Measurements from ENCODE around the gene NUCKS1. TPM values are rescaled to one million over a fixed set of nuclear protein-coding genes. Genes with fewer than 3 reads are reported as not detected.

NUCKS1 gene
- total and polyA plus RNA-seq, 2 of the 8 experiments (the other 6 are each of a cell fraction or from before 2014, with no cell fraction given) = 126 to 461 TPM

- Histone ChIP-seq H2BK15ac (ENCODE audit: low read length) (no peak overlapping the region), H3K27ac (ENCODE audit: low read depth, low read length) (no peak overlapping the region), H3K4me2 (ENCODE audit: insufficient read depth in 1 of 2, low read depth in 2 of 2, low read length in 2 of 2) (no peak overlapping the region), H2AK5ac (ENCODE audit: low read depth, low read length) (no peak overlapping the region), H4K20me1 (replicated peaks in 1 of 2; ENCODE audit: control insufficient read depth in 1 of 2, insufficient read depth in 2 of 2, low read length in 2 of 2) (peaks cover 0 to 1% of the 10 kb centered on the region in 2 experiments), H3K9ac (replicated peaks in 1 of 4; ENCODE audit: extremely low read depth in 1 of 4, low read depth in 3 of 4, low read length in 3 of 4) (no peak overlapping the region), H3K4me3 (ENCODE audit: extremely low read depth in 1 of 4, insufficient read depth in 2 of 4, low read depth in 3 of 4, low read length in 4 of 4) (no peak overlapping the region), H3K79me1 (ENCODE audit: low read depth, low read length) (no peaks in the 10 kb centered on the region; the same call in none of the 2 replicates), H4K5ac (ENCODE audit: insufficient read length, low read depth, low read length) (no peak overlapping the region), H2BK5ac (ENCODE audit: low read depth, low read length) (no peak overlapping the region; the same call in 1 of the 2 replicates), H4K8ac (ENCODE audit: extremely low read depth, insufficient read depth, low read length) (no peak overlapping the region), H3K4ac (replicated peaks; ENCODE audit: insufficient read length, low read depth, low read length) (no peak overlapping the region), H3K79me2 (ENCODE audit: control insufficient read depth in 1 of 2, insufficient read depth in 2 of 2, low read length in 2 of 2) (no peaks in the 10 kb centered on the region), H2BK20ac (ENCODE audit: low read length) (no peak overlapping the region), H3K23me2 (ENCODE audit: low read depth, low read length) (no peaks in the 10 kb centered on the region), H3K36me3 (ENCODE audit: control insufficient read depth in 2 of 4, insufficient read depth in 4 of 4, low read length in 3 of 4) (peaks cover 8 to 54% (median 30%) of the 10 kb centered on the region in 4 experiments), H3K4me1 (replicated peaks in 1 of 4; ENCODE audit: control insufficient read depth in 3 of 4, insufficient read depth in 4 of 4, low read length in 3 of 4) (peaks cover 0 to 3% (median 0%) of the 10 kb centered on the region in 4 experiments; a peak in 1 of 7 replicates), H3K23ac (ENCODE audit: insufficient read length) (no peak overlapping the region), H3K18ac (ENCODE audit: extremely low read depth, low read length) (no peak overlapping the region), H2BK12ac (ENCODE audit: low read depth, low read length) (no peak overlapping the region), H3K14ac (ENCODE audit: insufficient read length) (no peak overlapping the region), H3K27me3 (replicated peaks in 1 of 4; ENCODE audit: control insufficient read depth in 3 of 4, extremely low read depth in 1 of 4, insufficient read depth in 3 of 4, low read length in 3 of 4) (no peaks in the 10 kb centered on the region), H4K91ac (replicated peaks; ENCODE audit: insufficient read length, low read length) (no peak overlapping the region), H2AFZ (ENCODE audit: low read length) (no peak overlapping the region), H2BK120ac (replicated peaks; ENCODE audit: low read depth, low read length) (no peak overlapping the region), H3K9me3 (ENCODE audit: insufficient read depth in 2 of 2, low read depth in 1 of 2, low read length in 1 of 2) (no peaks in the 10 kb centered on the region), H3K56ac (replicated peaks; ENCODE audit: insufficient read length, low read depth, low read length) (no peak overlapping the region)
- 83% methylated on average over 2 of the region's 2 CpGs; no CpG with 5 or more reads in 1 of the 2 experiments for whole genome bisulfite sequencing, 2 experiments (ENCODE audit: extremely low coverage in 1 of 2, insufficient coverage in 1 of 2, insufficient read length in 1 of 2, insufficient replicate concordance in 2 of 2, low coverage in 1 of 2, low lambda C conversion rate in 2 of 2, missing lambda C conversion rate in 1 of 2)
- no peak for FAIRE-seq
- POLR2A ChIA-PET (ENCODE audit: partially characterized antibody) = interaction anchor here (1.2 to 1.5 kb wide), 2 partner anchors 15 to 17 kb away, joined by 4 read pairs; no protein-coding TSS in a partner anchor
- CTCF ChIA-PET (ENCODE audit: partially characterized antibody) = interaction anchor here (1.0 to 11.7 kb wide), 6 partner anchors 12 to 184 kb away, joined by 3 to 206 read pairs (median 46); no protein-coding TSS in a partner anchor
- DNase-seq (ENCODE audit: low read depth in 1 of 2, low spot score in 2 of 2) = no peak
- TF ChIP-seq SRF (IDR thresholded peaks at IDR 0.05; ENCODE audit: low read depth, low read length) (no peak), TAF1 (IDR thresholded peaks at IDR 0.05; ENCODE audit: low read depth, low read length) (no peak), CBX8 (IDR thresholded peaks at IDR 0.05; ENCODE audit: borderline replicate concordance, low read depth, low read length) (no peak), SIRT6 (IDR thresholded peaks at IDR 0.05; ENCODE audit: low read length) (no peak), GTF2F1 (IDR thresholded peaks at IDR 0.05; ENCODE audit: borderline replicate concordance, low read depth, low read length) (no peak), RBBP5 (IDR thresholded peaks at IDR 0.05; ENCODE audit: borderline replicate concordance, low read depth, low read length) (no peak), POU5F1 (IDR thresholded peaks at IDR 0.05; ENCODE audit: low read depth, low read length) (no peak), RXRA (IDR thresholded peaks at IDR 0.05; ENCODE audit: insufficient read depth, low read depth, low read length) (no peak), RFX5 (IDR thresholded peaks at IDR 0.05; ENCODE audit: borderline replicate concordance, low read depth, low read length) (no peak), JUN (IDR thresholded peaks at IDR 0.05; ENCODE audit: low read depth, low read length) (no peak), HDAC2 (IDR thresholded peaks at IDR 0.05; ENCODE audit: borderline replicate concordance in 1 of 2, low read depth in 2 of 2, low read length in 2 of 2) (no peak), POLR2AphosphoS5 (IDR thresholded peaks at IDR 0.05; ENCODE audit: low read depth, low read length) (no peak), CREB1 (IDR thresholded peaks at IDR 0.05) (no peak), EP300 (IDR thresholded peaks at IDR 0.05; ENCODE audit: borderline replicate concordance in 1 of 2, low read depth in 2 of 2, low read length in 2 of 2) (no peak), YY1 (IDR thresholded peaks at IDR 0.05; ENCODE audit: low read depth, low read length) (no peak)
Observed at GRCh38 chr1:205797168-205797567, 47.2 kb upstream of the NUCKS1 start.

Data from H1 (cell line).